ENCODE data around the gene ASB3. TPM values are rescaled to one million over a fixed set of nuclear protein-coding genes. Genes with fewer than 3 reads are reported as not detected.

Gene ASB3
- total RNA-seq, 4 donors from 2014 or later = 10.0 to 15.0 (median 13.2) TPM

DNA sequence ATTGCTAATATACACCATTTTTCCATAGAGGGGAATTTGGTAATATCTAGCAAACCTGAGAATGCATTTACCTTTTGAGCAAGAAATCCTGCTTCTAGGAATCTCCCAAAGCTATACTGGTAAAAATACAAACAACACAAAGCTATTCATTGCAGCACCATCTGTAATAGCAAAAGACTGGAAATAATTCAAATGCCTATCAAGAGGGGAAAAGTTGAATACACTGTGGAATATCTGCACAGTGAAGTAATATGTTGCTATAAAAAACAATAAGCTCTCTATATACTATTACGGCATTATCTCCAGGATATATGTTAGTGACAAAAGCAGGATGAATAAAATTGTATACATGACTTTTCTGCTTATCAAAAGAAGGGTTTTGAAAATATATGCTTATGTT, 131.5 kb downstream of the ASB3 start:
- Histone ChIP-seq H3K9me3 (no peaks in the 10 kb centered on the region), H3K36me3 (no peaks in the 10 kb centered on the region), H3K4me3 (no peak overlapping the region), H3K4me1 (peaks cover 0 to 13% (median 11%) of the 10 kb centered on the region in 4 donors), H3K27ac (replicated peaks in 1 of 4) (no peak overlapping the region), H3K27me3 (no peaks in the 10 kb centered on the region)
- DNase-seq (ENCODE audit: extremely low spot score) = no peak
- intact Hi-C loops (cut with DNase I) = no loop called here
- WGBS = 45% methylated on average over 1 of the region's 1 CpG
- TF ChIP-seq, protein P1, sequence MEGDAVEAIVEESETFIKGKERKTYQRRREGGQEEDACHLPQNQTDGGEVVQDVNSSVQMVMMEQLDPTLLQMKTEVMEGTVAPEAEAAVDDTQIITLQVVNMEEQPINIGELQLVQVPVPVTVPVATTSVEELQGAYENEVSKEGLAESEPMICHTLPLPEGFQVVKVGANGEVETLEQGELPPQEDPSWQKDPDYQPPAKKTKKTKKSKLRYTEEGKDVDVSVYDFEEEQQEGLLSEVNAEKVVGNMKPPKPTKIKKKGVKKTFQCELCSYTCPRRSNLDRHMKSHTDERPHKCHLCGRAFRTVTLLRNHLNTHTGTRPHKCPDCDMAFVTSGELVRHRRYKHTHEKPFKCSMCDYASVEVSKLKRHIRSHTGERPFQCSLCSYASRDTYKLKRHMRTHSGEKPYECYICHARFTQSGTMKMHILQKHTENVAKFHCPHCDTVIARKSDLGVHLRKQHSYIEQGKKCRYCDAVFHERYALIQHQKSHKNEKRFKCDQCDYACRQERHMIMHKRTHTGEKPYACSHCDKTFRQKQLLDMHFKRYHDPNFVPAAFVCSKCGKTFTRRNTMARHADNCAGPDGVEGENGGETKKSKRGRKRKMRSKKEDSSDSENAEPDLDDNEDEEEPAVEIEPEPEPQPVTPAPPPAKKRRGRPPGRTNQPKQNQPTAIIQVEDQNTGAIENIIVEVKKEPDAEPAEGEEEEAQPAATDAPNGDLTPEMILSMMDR (IDR thresholded peaks at IDR 0.05) = no peak
- TF ChIP-seq POLR2AphosphoS5 (IDR thresholded peaks at IDR 0.05) (no peak), POLR2A (IDR thresholded peaks at IDR 0.05; ENCODE audit: low read depth) (no peak), EP300 (IDR thresholded peaks at IDR 0.05) (no peak)

DNA sequence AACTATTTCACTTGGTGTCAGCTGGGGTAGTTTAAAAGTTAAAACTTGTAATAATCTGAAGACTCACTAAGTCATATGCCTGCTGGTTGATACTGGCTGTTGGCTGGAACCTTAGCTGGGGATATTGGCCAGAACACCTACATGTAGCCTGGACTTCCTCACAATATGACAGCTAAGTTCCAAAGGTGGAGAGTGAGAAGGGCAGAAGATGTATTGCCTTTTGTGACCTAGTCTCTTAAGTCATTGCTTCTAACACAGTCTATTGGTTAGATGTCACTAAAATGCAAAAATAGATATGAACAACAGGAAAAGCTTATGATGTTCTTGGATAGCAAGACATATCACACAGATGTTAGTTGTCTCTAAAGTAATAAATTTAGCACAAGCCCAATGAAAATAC, 132.4 kb downstream of the ASB3 start:
- no peaks in the 10 kb centered on the region for H3K9me3 ChIP-seq

DNA sequence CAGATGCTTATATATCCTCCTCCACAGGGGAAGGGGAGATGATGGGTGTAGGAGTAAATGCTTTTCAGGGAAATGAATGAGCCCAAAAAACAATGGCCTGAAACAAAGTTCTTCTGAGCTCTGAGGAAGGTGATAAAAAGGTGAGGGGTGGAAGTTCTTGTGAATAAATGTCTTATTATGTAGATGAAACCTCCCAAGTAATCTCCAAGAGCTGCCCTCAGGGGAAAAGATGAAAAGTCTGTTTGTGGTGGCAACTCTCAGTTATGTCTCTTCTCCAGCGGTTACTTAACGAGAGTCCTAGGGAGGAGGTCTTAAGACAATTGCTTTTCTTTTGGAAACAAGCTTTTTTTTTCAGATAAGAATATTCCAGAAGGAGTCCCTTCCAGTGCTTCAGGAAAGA, 134.6 kb downstream of the ASB3 start:
- intact Hi-C loops (cut with DNase I) = no loop called here

More for the DNA sequence above, 132.4 kb downstream of the ASB3 start:
- Histone ChIP-seq H3K4me3 (no peak overlapping the region), H3K4me1 (peaks cover 0 to 13% (median 11%) of the 10 kb centered on the region in 4 donors), H3K36me3 (no peaks in the 10 kb centered on the region), H3K27ac (replicated peaks in 1 of 4) (no peak overlapping the region), H3K27me3 (no peaks in the 10 kb centered on the region)
- TF ChIP-seq EP300 (IDR thresholded peaks at IDR 0.05) (no peak), POLR2A (IDR thresholded peaks at IDR 0.05; ENCODE audit: low read depth) (no peak), POLR2AphosphoS5 (IDR thresholded peaks at IDR 0.05) (peak in 1 of 2 donors; percentile 45)
- no peak for DNase-seq (ENCODE audit: extremely low spot score)
- intact Hi-C loops (cut with DNase I) = no loop called here

DNA sequence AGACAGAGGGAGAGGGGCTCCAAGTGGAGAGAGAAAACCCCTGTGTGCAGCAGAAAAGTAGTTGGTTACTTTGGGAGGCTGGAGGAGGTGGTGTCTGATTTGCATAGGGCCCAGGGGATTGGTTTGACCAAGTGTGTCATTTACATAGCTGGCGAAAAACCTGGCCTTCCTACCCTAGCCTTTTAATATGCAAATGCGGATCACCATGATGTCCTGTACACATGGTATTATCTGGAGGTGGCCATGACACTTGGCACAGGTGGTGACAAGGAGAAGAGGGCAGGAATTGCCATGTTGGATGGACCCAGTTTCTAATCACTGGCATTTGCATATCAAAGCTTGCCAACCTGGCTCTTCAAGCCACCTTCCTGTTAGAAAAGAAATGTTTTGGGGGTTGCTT, 140.0 kb downstream of the ASB3 start:
- no peaks in the 10 kb centered on the region for H3K4me1 ChIP-seq
- intact Hi-C loops (cut with DNase I) = no loop called here
- DNase-seq (ENCODE audit: extremely low spot score) = no peak
- H3K36me3 ChIP-seq = no peaks in the 10 kb centered on the region
- TF ChIP-seq POLR2AphosphoS5 (IDR thresholded peaks at IDR 0.05) (no peak), EP300 (IDR thresholded peaks at IDR 0.05) (no peak), POLR2A (IDR thresholded peaks at IDR 0.05; ENCODE audit: low read depth) (no peak)
- TF ChIP-seq, protein P1 (IDR thresholded peaks at IDR 0.05) = no peak
- 88% methylated on average over 2 of the region's 2 CpGs for WGBS
- H3K27ac ChIP-seq (replicated peaks in 1 of 4) = no peak overlapping the region
- no peak overlapping the region for H3K4me3 ChIP-seq
- no peaks in the 10 kb centered on the region for H3K9me3 ChIP-seq
- H3K27me3 ChIP-seq = no peaks in the 10 kb centered on the region

More for the DNA sequence above, 134.6 kb downstream of the ASB3 start:
- no peak for TF ChIP-seq POLR2A (IDR thresholded peaks at IDR 0.05; ENCODE audit: low read depth)
- TF ChIP-seq EP300 (IDR thresholded peaks at IDR 0.05) = no peak
- TF ChIP-seq POLR2AphosphoS5 (IDR thresholded peaks at IDR 0.05) = no peak
- Histone ChIP-seq H3K9me3 (no peaks in the 10 kb centered on the region), H3K4me1 (peaks cover 0 to 13% (median 11%) of the 10 kb centered on the region in 4 donors), H3K4me3 (no peak overlapping the region), H3K27me3 (no peaks in the 10 kb centered on the region), H3K27ac (replicated peaks in 1 of 4) (no peak overlapping the region), H3K36me3 (no peaks in the 10 kb centered on the region)
- WGBS = 96% methylated on average over 2 of the region's 2 CpGs
- DNase-seq (ENCODE audit: extremely low spot score) = no peak

DNA sequence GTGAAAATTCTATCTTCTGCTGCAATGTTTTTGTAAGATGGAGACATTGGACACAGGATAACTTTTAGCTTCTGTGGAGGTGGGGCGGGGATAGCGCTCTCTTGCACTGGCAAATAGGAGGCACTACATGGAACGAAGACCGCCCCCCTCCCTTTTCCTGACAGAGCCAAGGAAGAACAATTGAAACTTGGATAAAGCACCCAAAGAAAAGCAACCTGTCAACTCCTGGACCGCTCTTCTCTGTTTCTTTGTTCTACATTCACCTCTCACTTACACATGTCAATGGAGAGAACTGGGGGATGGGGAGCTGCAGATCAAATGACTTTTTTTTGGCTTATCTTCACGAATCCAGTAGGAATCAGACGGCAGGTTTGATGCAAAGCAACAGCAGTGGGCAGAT, 145.5 kb downstream of the ASB3 start:
- DNase-seq (ENCODE audit: extremely low spot score) = no peak

More for the DNA sequence above, 145.5 kb downstream of the ASB3 start:
- Histone ChIP-seq H3K27ac (replicated peaks in 1 of 4) (no peak overlapping the region), H3K9me3 (no peaks in the 10 kb centered on the region), H3K36me3 (no peaks in the 10 kb centered on the region), H3K27me3 (no peaks in the 10 kb centered on the region), H3K4me3 (no peak overlapping the region), H3K4me1 (no peaks in the 10 kb centered on the region)
- TF ChIP-seq, protein P1 (IDR thresholded peaks at IDR 0.05) = no peak
- TF ChIP-seq POLR2AphosphoS5 (IDR thresholded peaks at IDR 0.05) = no peak
- TF ChIP-seq POLR2A (IDR thresholded peaks at IDR 0.05; ENCODE audit: low read depth) = no peak
- no peak for TF ChIP-seq EP300 (IDR thresholded peaks at IDR 0.05)
- 78% methylated on average over 7 of the region's 7 CpGs for WGBS
- intact Hi-C loops (cut with DNase I) = no loop called here
